Type B pancreatic cell (in vitro differentiated cells): ENCODE data around the gene TMX3. TPM values are rescaled to one million over a fixed set of nuclear protein-coding genes. Genes with fewer than 3 reads are reported as not detected.

Experiments used
- DNase-seq: peaks from one replicate; pipeline ENCODE4 v3.0.0; 2021; ENCODE audit warnings: mixed read lengths; ENCODE audit not compliant: unreplicated experiment; ENCODE audit errors: extremely low spot score
- H3K27ac Mint-ChIP-seq: 2 replicates; pipeline ENCODE4 v1.8.0; 2021; ENCODE audit warnings: mild to moderate bottlenecking, mixed read lengths
- H3K27me3 Mint-ChIP-seq: 2 replicates; pipeline ENCODE4 v1.8.0; 2021; ENCODE audit warnings: mixed read lengths
- H3K36me3 Mint-ChIP-seq: 2 replicates; pipeline ENCODE4 v1.8.0; 2021; ENCODE audit warnings: mixed read lengths
- H3K4me1 Mint-ChIP-seq: one replicate; pipeline ENCODE4 v1.8.0; 2021; ENCODE audit warnings: mixed read lengths; ENCODE audit not compliant: unreplicated experiment
- H3K4me3 Mint-ChIP-seq: 2 replicates; pipeline ENCODE4 v1.8.0; 2021; ENCODE audit warnings: mild to moderate bottlenecking, mixed read lengths
- H3K9me3 Mint-ChIP-seq: 2 replicates; pipeline ENCODE4 v1.8.0; 2021; ENCODE audit warnings: mixed read lengths
- CTCF ChIP-seq: fragments of 200-600 bp; sonication (generic); conservative IDR thresholded peaks from 2 replicates; pipeline ENCODE4 v1.5.0; 2021; ENCODE audit warnings: antibody characterized with exemption, mild to moderate bottlenecking
- total RNA-seq: library from RNA; stranded (reverse); gene quantifications from 2 replicates; pipeline ENCODE4 v1.2.1, GENCODE V29; 2021; ENCODE audit warnings: low replicate concordance

Gene TMX3
- total RNA-seq, 1 donor from 2014 or later: 42.0 TPM

- H3K27ac Mint-ChIP-seq: no peak overlapping the region
- peaks cover 17% of the 10 kb centered on the region for H3K27me3 Mint-ChIP-seq
- H3K4me3 Mint-ChIP-seq: no peak overlapping the region
- no peak for TF ChIP-seq CTCF
- DNase-seq: no peak
- no peaks in the 10 kb centered on the region for H3K9me3 Mint-ChIP-seq
- H3K4me1 Mint-ChIP-seq: peaks cover 5% of the 10 kb centered on the region
- H3K36me3 Mint-ChIP-seq: no peaks in the 10 kb centered on the region
Measured at GRCh38 chr18:68734308-68734707, 19.4 kb upstream of the TMX3 start.

GRCh38 chr18:68733707-68734106 is 18.8 kb upstream of the TMX3 start:
- H3K4me3 Mint-ChIP-seq: no peak overlapping the region
- peaks cover 5% of the 10 kb centered on the region for H3K4me1 Mint-ChIP-seq
- DNase-seq: no peak
- no peaks in the 10 kb centered on the region for H3K9me3 Mint-ChIP-seq
- no peak for TF ChIP-seq CTCF
- peaks cover 16% of the 10 kb centered on the region for H3K27me3 Mint-ChIP-seq
- no peak overlapping the region for H3K27ac Mint-ChIP-seq
- H3K36me3 Mint-ChIP-seq: no peaks in the 10 kb centered on the region

- Mint-ChIP-seq H3K27ac (no peak overlapping the region), H3K4me1 (no peaks in the 10 kb centered on the region), H3K36me3 (no peaks in the 10 kb centered on the region), H3K9me3 (peaks cover 6% of the 10 kb centered on the region), H3K4me3 (no peak overlapping the region), H3K27me3 (peaks cover 6% of the 10 kb centered on the region)
- no peak for DNase-seq
- TF ChIP-seq CTCF: no peak
Measured at GRCh38 chr18:68728081-68728700, 13.3 kb upstream of the TMX3 start.

GRCh38 chr18:68727506-68727905 is 12.6 kb upstream of the TMX3 start:
- Mint-ChIP-seq H3K27ac (no peak overlapping the region), H3K9me3 (peaks cover 6% of the 10 kb centered on the region), H3K36me3 (no peaks in the 10 kb centered on the region), H3K27me3 (no peaks in the 10 kb centered on the region), H3K4me1 (no peaks in the 10 kb centered on the region), H3K4me3 (no peak overlapping the region)
- no peak for TF ChIP-seq CTCF
- DNase-seq: no peak

GRCh38 chr18:68725346-68725745 is 10.4 kb upstream of the TMX3 start:
- Mint-ChIP-seq H3K4me1 (no peaks in the 10 kb centered on the region), H3K27me3 (no peaks in the 10 kb centered on the region), H3K9me3 (peaks cover 6% of the 10 kb centered on the region), H3K27ac (no peak overlapping the region), H3K36me3 (no peaks in the 10 kb centered on the region), H3K4me3 (no peak overlapping the region)
- TF ChIP-seq CTCF: no peak
- no peak for DNase-seq

- Mint-ChIP-seq H3K4me3 (no peak overlapping the region), H3K27me3 (no peaks in the 10 kb centered on the region), H3K9me3 (peaks cover 6% of the 10 kb centered on the region), H3K36me3 (no peaks in the 10 kb centered on the region), H3K4me1 (no peaks in the 10 kb centered on the region), H3K27ac (no peak overlapping the region)
- TF ChIP-seq CTCF: no peak
- DNase-seq: no peak
Measured at GRCh38 chr18:68724021-68724420, 9.1 kb upstream of the TMX3 start.
